Measurements from ENCODE around the gene CD3E.

CD3E gene

GRCh38 chr11:118304568-118305248, at the start of gene CD3E:
CD3E (plus strand) TSS chr11:118304730; CDS start chr11:118304953, 223 bp downstream.
- Histone ChIP-seq H3K4me3 (ENCODE audit: low read depth, low read length) (no peak within 1 kb of the TSS), H3K27ac (ENCODE audit: extremely low read depth, low read depth, low read length) (no peak within 1 kb of the TSS), H3K9me3 (ENCODE audit: control insufficient read depth, insufficient read depth, low read depth, low read length) (no peaks in the 10 kb centered on the region), H3K4me1 (ENCODE audit: control insufficient read depth, insufficient read depth, low read length) (no peaks in the 10 kb centered on the region), H3K36me3 (ENCODE audit: control insufficient read depth in 2 of 2, insufficient read depth in 1 of 2, low read length in 2 of 2) (no peaks in the 10 kb centered on the region)
- ChIA-PET CTCF (interaction anchor here (0.9 to 2.2 kb wide), 4 partner anchors 9 to 133 kb away, joined by 4 to 9 read pairs (median 4); no protein-coding TSS in a partner anchor), POLR2A (no interaction called here)
- TF ChIP-seq ZNF529 (tag by site-specific recombination; IDR thresholded peaks at IDR 0.05; ENCODE audit: insufficient replicate concordance), result no peak
- TF ChIP-seq ZNF521 (tag by site-specific recombination; IDR thresholded peaks at IDR 0.05), result no peak
- no peak for TF ChIP-seq PRDM2 (tag by site-specific recombination; IDR thresholded peaks at IDR 0.05; ENCODE audit: borderline replicate concordance)
- TF ChIP-seq ZNF621 (tag by site-specific recombination; IDR thresholded peaks at IDR 0.05), result no peak
- TF ChIP-seq ZNF692 (tag by site-specific recombination; IDR thresholded peaks at IDR 0.05), result no peak
- TF ChIP-seq ZNF362 (tag by site-specific recombination; IDR thresholded peaks at IDR 0.05), result no peak
- TF ChIP-seq ZNF585B (tag by site-specific recombination; IDR thresholded peaks at IDR 0.05), result no peak
- no peak for TF ChIP-seq ZBTB48 (tag by site-specific recombination; IDR thresholded peaks at IDR 0.05)
- TF ChIP-seq ZNF704 (tag by site-specific recombination; IDR thresholded peaks at IDR 0.05), result no peak
- TF ChIP-seq ZBTB49 (tag by site-specific recombination; IDR thresholded peaks at IDR 0.05; ENCODE audit: low read depth), result no peak
- no peak for TF ChIP-seq ZBTB6 (tag by site-specific recombination; IDR thresholded peaks at IDR 0.05)
- no peak for TF ChIP-seq ZNF677 (tag by site-specific recombination; IDR thresholded peaks at IDR 0.05)
- no peak for TF ChIP-seq OSR2 (tag by site-specific recombination; IDR thresholded peaks at IDR 0.05)
- TF ChIP-seq ZBTB11 (tag by site-specific recombination; conservative IDR thresholded peaks at IDR 0.05; ENCODE audit: low read depth), result no peak
- TF ChIP-seq ZXDB (tag by site-specific recombination; IDR thresholded peaks at IDR 0.05), result no peak
- no peak for TF ChIP-seq PRDM6 (tag by site-specific recombination; IDR thresholded peaks at IDR 0.05)
- no peak for TF ChIP-seq ZNF311 (tag by site-specific recombination; IDR thresholded peaks at IDR 0.05; ENCODE audit: borderline replicate concordance)
- no peak for TF ChIP-seq ZNF146 (tag by site-specific recombination; IDR thresholded peaks at IDR 0.05)

Data from HEK293 (cell line).